Measurements from ENCODE around the gene BRI3. TPM values are rescaled to one million over a fixed set of nuclear protein-coding genes. Genes with fewer than 3 reads are reported as not detected.
A peak's percentile ranks its signal among the peaks of the same experiment; 100 is the strongest.

Gene BRI3
- total and polyA plus RNA-seq, 9 of the 15 experiments (the other 6 are each of a cell fraction or from before 2014, with no cell fraction given) = 4.3 to 57.4 (median 18.6) TPM

DNA sequence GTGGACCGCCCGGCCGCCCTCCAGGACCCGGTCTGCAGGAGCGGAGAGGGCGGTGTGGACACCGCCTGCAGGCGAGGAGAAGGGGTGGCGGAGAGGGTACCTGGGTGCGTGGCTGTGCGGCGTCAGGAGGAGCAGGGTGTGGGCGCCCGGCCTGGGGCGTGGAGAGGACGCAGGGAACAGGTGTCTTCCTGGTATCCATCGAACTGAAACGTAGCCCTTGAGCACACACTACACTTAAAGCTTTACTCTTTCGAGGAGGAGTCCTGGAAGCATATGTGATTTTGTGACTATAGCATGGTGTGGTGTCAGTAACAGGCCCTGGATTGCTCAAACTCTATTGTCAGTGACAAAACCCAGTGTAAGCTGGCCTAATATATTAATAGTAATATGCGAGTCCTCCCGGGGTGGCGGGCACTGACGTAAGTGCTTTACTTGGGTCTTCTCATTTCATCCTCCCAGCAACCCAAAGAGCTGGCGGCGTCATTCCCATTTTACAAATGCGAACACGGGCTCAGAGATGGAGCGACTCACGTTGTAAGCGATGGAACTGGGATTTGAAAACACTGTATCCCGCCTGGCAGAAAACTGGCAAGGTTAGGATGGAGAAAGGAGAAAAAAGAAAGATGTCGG is 28.9 kb upstream of the BRI3 start:
- WGBS (ENCODE audit: insufficient coverage, low coverage, missing lambda C conversion rate) = 20% methylated on average over 21 of the region's 32 CpGs
- peak overlapping the region; percentile 91 for H3K4me2 ChIP-seq (ENCODE audit: insufficient read depth, low read length)
- H3K9ac ChIP-seq (ENCODE audit: insufficient read depth in 1 of 2, low read depth in 2 of 2, low read length in 2 of 2) = peak overlapping the region; percentile 69 to 96
- ATAC-seq = peak; percentile 49
- intact Hi-C loops (cut with micrococcal nuclease) (no loop called here), in situ Hi-C loops (cut with MboI) (no loop called here)
- no peaks in the 10 kb centered on the region for H3K27me3 ChIP-seq (ENCODE audit: control insufficient read depth in 2 of 2, insufficient read depth in 2 of 2, low read length in 2 of 2)
- BruUV-seq (replicated peaks) = TSS peak; percentile 70
- no peak for FAIRE-seq
- peaks cover 4% of the 10 kb centered on the region; the same call in 1 of the 3 replicates for H3K36me3 ChIP-seq (ENCODE audit: control insufficient read depth, insufficient read depth, low read length)
- peak overlapping the region; percentile 73 for H3K27ac ChIP-seq (ENCODE audit: extremely low read depth, low read depth, low read length)
- H3K9me1 ChIP-seq (ENCODE audit: control insufficient read depth, insufficient read depth, low read length) = no peaks in the 10 kb centered on the region
- no peaks in the 10 kb centered on the region for H3K9me3 ChIP-seq (replicated peaks; ENCODE audit: control insufficient read depth, insufficient read depth, low read depth, low read length)
- ChIA-PET POLR2A (interaction anchor here (1.6 kb wide), 1 partner anchor 24 kb away, joined by 5 read pairs; no protein-coding TSS in a partner anchor), CTCF (ENCODE audit: low intra/inter-chr PET ratio) (interaction anchor here (0.6 to 0.7 kb wide), 2 partner anchors 8 to 151 kb away, joined by 3 read pairs; no protein-coding TSS in a partner anchor)
- H3K79me2 ChIP-seq (ENCODE audit: control insufficient read depth, insufficient read depth, low read length) = peaks cover 21% of the 10 kb centered on the region
- peak overlapping the region; percentile 92 for H2AFZ ChIP-seq (ENCODE audit: low read depth, low read length)
- peak overlapping the region; percentile 87 for H3K4me3 ChIP-seq
- no peaks in the 10 kb centered on the region for H4K20me1 ChIP-seq (replicated peaks; ENCODE audit: control insufficient read depth, insufficient read depth, low read length)
- DNase-seq (ENCODE audit: extremely low read depth in 1 of 4, low spot score in 3 of 4) = no peak
- peaks cover 10 to 22% of the 10 kb centered on the region in 2 experiments; a peak in 4 of 5 replicates for H3K4me1 ChIP-seq (replicated peaks in 1 of 2; ENCODE audit: control insufficient read depth in 2 of 2, insufficient read depth in 2 of 2, low read length in 2 of 2)
- TF ChIP-seq ERF (CRISPR knock-in tag; IDR thresholded peaks at IDR 0.05) (no peak), CSDE1 (IDR thresholded peaks at IDR 0.05) (no peak), DPF2 (IDR thresholded peaks at IDR 0.05) (no peak), ZSCAN29 (IDR thresholded peaks at IDR 0.05) (no peak), POLR2G (IDR thresholded peaks at IDR 0.05; ENCODE audit: low read depth, low read length) (peak; percentile 82; the same call in 1 of the 2 replicates), PHF20 (IDR thresholded peaks at IDR 0.05; ENCODE audit: partially characterized antibody) (peak; percentile 78), PTBP1 (IDR thresholded peaks at IDR 0.05; ENCODE audit: low read depth, low read length) (no peak), PHF8 (IDR thresholded peaks at IDR 0.05; ENCODE audit: borderline replicate concordance, low read length) (peak; percentile 72; the same call in 1 of the 2 replicates), ATF1 (CRISPR knock-in tag; IDR thresholded peaks at IDR 0.05) (no peak), ATF1 (tag; IDR thresholded peaks at IDR 0.05) (peak; percentile 73), MCM5 (IDR thresholded peaks at IDR 0.05; ENCODE audit: low read depth) (no peak), PTRF (tag; IDR thresholded peaks at IDR 0.05) (no peak), ZFX (CRISPR knock-in tag; IDR thresholded peaks at IDR 0.05) (peak; percentile 55)
- TF ChIP-seq, protein P1, sequence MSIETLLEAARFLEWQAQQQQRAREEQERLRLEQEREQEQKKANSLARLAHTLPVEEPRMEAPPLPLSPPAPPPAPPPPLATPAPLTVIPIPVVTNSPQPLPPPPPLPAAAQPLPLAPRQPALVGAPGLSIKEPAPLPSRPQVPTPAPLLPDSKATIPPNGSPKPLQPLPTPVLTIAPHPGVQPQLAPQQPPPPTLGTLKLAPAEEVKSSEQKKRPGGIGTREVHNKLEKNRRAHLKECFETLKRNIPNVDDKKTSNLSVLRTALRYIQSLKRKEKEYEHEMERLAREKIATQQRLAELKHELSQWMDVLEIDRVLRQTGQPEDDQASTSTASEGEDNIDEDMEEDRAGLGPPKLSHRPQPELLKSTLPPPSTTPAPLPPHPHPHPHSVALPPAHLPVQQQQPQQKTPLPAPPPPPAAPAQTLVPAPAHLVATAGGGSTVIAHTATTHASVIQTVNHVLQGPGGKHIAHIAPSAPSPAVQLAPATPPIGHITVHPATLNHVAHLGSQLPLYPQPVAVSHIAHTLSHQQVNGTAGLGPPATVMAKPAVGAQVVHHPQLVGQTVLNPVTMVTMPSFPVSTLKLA (conservative IDR thresholded peaks at IDR 0.05) = 0 out of 4 replicates have a peak, but pooled peaks of 1 of the 2 experiments have one; percentile 20
- TF ChIP-seq, protein P2, sequence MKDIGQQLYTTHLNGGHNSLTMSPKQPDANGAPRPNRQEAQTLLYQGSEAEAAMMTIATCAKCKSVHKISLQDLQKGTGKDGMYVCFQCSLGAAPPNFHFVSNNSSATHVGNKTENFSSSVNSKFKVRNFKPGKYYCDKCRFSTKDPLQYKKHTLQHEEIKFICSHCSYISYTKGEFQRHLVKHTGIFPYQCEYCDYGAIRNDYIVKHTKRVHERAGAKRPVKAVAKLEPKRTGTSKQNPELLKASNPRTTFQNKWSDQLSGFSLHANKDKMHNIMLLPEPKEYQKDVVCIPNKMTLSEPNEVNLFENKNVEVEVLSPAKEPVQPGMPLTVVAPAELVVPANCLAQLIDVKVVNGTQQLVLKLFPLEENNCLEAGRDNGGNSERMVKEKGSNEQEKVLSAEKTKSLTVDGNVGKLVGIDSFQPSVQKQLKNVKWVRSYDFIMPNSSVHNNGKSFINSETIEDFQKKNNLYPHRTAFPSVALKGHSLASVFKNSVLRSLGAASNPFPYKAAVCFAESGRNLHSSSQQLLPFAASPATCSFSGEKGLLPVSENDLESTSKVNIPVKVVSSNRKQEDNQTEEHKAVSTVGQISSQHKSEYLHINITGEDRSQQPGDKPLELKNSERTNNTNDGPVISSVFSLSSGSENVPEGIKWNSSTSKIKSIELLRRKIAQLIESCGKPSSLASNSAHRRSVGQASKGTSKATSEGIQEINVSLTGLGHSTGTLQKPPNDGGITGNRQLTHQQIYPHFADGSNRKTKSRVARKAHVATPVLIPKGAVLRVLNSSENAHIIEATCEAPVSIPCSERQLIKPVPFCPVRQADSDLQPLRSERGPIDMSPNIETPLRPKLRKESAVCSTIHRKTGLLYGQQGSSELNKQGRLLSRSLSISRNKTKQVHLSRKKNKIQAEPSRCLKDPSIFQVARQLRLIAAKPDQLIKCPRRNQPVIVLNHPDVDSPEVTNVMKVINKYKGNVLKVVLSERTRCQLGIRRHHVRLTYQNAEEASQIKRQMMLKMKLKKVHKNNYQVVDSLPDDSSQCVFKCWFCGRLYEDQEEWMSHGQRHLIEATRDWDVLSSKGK (CRISPR knock-in tag; IDR thresholded peaks at IDR 0.05) = no peak
- TF ChIP-seq, protein P3, sequence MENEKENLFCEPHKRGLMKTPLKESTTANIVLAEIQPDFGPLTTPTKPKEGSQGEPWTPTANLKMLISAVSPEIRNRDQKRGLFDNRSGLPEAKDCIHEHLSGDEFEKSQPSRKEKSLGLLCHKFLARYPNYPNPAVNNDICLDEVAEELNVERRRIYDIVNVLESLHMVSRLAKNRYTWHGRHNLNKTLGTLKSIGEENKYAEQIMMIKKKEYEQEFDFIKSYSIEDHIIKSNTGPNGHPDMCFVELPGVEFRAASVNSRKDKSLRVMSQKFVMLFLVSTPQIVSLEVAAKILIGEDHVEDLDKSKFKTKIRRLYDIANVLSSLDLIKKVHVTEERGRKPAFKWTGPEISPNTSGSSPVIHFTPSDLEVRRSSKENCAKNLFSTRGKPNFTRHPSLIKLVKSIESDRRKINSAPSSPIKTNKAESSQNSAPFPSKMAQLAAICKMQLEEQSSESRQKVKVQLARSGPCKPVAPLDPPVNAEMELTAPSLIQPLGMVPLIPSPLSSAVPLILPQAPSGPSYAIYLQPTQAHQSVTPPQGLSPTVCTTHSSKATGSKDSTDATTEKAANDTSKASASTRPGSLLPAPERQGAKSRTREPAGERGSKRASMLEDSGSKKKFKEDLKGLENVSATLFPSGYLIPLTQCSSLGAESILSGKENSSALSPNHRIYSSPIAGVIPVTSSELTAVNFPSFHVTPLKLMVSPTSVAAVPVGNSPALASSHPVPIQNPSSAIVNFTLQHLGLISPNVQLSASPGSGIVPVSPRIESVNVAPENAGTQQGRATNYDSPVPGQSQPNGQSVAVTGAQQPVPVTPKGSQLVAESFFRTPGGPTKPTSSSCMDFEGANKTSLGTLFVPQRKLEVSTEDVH (IDR thresholded peaks at IDR 0.05; ENCODE audit: low read depth, partially characterized antibody) = peak; percentile 12
